HG02798 (cell line): Measurements from ENCODE around the gene PRSS58.

Experiments
- ATAC-seq: cut with Tn5 transposase; IDR thresholded peaks from one replicate; pipeline ENCODE4 v1.9.1; 2021; ENCODE audit warnings: mild to moderate bottlenecking; ENCODE audit not compliant: unreplicated experiment, poor library complexity

PRSS58 gene

GRCh38 chr7:142257958-142258357 is at the start of gene PRSS58:
Gene PRSS58, minus strand, starts transcription at chr7:142258058. Its CDS starts 351 bp downstream, at chr7:142257707.
- no peak for ATAC-seq

GRCh38 chr7:142307246-142307900 is 49.5 kb upstream of the PRSS58 start:
- no peak for ATAC-seq

GRCh38 chr7:142303650-142304049 is 45.8 kb upstream of the PRSS58 start:
- peak; percentile 60 for ATAC-seq

GRCh38 chr7:142301923-142302550 is 44.2 kb upstream of the PRSS58 start:
- ATAC-seq = peak; percentile 50

- no peak for ATAC-seq
These were observed 43.4 kb upstream of the PRSS58 start for GRCh38 chr7:142301299-142301698.

- ATAC-seq = no peak
These were observed 42.8 kb upstream of the PRSS58 start for GRCh38 chr7:142300689-142301088.

- ATAC-seq = no peak
These were observed 41.5 kb upstream of the PRSS58 start for GRCh38 chr7:142299237-142299781.

- no peak for ATAC-seq
These were observed 40.8 kb upstream of the PRSS58 start for GRCh38 chr7:142298627-142299026.

- no peak for ATAC-seq
These were observed 40.2 kb upstream of the PRSS58 start for GRCh38 chr7:142298009-142298408.

GRCh38 chr7:142280263-142280662 is 22.4 kb upstream of the PRSS58 start:
- ATAC-seq = no peak

GRCh38 chr7:142279601-142280000 is 21.7 kb upstream of the PRSS58 start:
- ATAC-seq = no peak

GRCh38 chr7:142275028-142275427 is 17.2 kb upstream of the PRSS58 start:
- ATAC-seq = no peak

- no peak for ATAC-seq
These were observed 15.0 kb upstream of the PRSS58 start for GRCh38 chr7:142272841-142273240.

GRCh38 chr7:142263598-142264380 is 5.9 kb upstream of the PRSS58 start:
- ATAC-seq = no peak

GRCh38 chr7:142250705-142251104 is 7.2 kb downstream of the PRSS58 start:
- no peak for ATAC-seq

GRCh38 chr7:142249918-142250317 is 7.9 kb downstream of the PRSS58 start:
- no peak for ATAC-seq

- ATAC-seq = no peak
These were observed 9.4 kb downstream of the PRSS58 start for GRCh38 chr7:142248166-142249160.

GRCh38 chr7:142243823-142244222 is 14.0 kb downstream of the PRSS58 start:
- ATAC-seq = no peak

GRCh38 chr7:142240546-142240945 is 17.3 kb downstream of the PRSS58 start:
- no peak for ATAC-seq

GRCh38 chr7:142231716-142232115 is 26.1 kb downstream of the PRSS58 start:
- no peak for ATAC-seq
